Astrocyte of the spinal cord (primary cell): ENCODE results near the gene MYRIP.
"Not testable (repeated sequence)": the region's sequence is repeated elsewhere in the genome, so short reads cannot be mapped to it uniquely, and the experiment has no call there.

Source experiments
- DNase-seq: peaks from one replicate; pipeline ENCODE4 v3.0.0; 2011; ENCODE audit warnings: low read depth, low spot score
- H3K4me3 ChIP-seq: 2 replicates; pipeline ENCODE4 v1.5.1; 2011; ENCODE audit warnings: low read depth, mild to moderate bottlenecking, low read length, moderate library complexity
- CTCF ChIP-seq: IDR thresholded peaks from 2 replicates; pipeline ENCODE4 v1.5.1; 2012; ENCODE audit warnings: low read depth, mild to moderate bottlenecking, low read length, inconsistent platforms
- in situ Hi-C: cut with HindIII; loops from 2 replicates; pipeline ENCODE4 v1.10.0; 2017; ENCODE audit warnings: low sequenced_read_pairs

Gene MYRIP

GRCh38 chr3:40021338-40021737 is 211.9 kb downstream of the MYRIP start:
- no peak overlapping the region for H3K4me3 ChIP-seq
- TF ChIP-seq CTCF = no peak
- no peak for DNase-seq
- in situ Hi-C loops = no loop called here

- TF ChIP-seq CTCF = no peak
- no peak for DNase-seq
- H3K4me3 ChIP-seq = no peak overlapping the region
- in situ Hi-C loops = no loop called here
Observed at GRCh38 chr3:40022297-40022827, 213.0 kb downstream of the MYRIP start.

DNA sequence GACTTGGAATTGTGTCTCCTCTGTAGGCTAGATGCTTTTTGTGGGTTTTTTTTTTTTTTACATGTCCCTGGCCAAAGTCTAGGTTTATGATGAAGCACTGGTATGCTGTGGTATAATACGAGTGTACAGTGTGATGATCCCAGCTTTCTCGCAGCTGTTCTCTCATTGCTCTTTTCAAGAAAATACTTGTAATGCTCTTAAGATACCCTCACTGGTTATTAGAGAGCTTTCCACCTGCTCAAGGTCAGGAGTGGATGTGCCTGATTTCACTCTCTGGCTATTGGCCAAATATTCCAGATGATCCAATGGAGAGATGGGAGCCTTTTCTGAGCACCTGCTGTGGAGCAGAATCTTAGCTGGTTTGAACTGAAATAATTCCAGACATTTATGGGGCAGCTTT is 215.1 kb downstream of the MYRIP start:
- H3K4me3 ChIP-seq = no peak overlapping the region
- TF ChIP-seq CTCF = no peak
- in situ Hi-C loops = no loop called here
- DNase-seq = no peak

- H3K4me3 ChIP-seq, in situ Hi-C loops, DNase-seq: not testable (repeated sequence)
Observed at GRCh38 chr3:40025892-40026291, 216.5 kb downstream of the MYRIP start.

GRCh38 chr3:40035177-40035576 is 225.8 kb downstream of the MYRIP start:
- in situ Hi-C loops = no loop called here
- no peak for TF ChIP-seq CTCF
- H3K4me3 ChIP-seq = no peak overlapping the region
- DNase-seq = peak; percentile 11

DNA sequence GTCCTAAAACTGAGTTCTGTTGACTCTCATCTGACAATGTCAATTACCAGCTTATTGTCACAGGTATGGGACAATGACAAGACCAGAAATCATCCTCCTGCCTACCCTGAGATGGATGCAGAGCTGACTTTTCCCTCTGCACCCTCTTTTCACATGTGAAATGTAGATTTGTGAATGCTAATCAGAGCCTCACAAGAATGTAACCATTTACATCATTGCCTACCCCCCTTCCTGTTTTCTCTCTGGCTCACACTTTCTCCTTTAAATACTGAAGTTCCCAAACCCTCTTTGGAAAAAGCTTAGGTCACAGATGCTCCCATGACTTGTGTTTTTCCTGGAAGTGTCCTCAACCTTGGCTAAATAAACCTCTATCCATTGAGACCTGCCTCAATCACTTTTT is 228.2 kb downstream of the MYRIP start:
- no peak overlapping the region for H3K4me3 ChIP-seq
- in situ Hi-C loops = no loop called here

More for the DNA sequence above, 228.2 kb downstream of the MYRIP start:
- TF ChIP-seq CTCF = no peak
- DNase-seq = no peak
